HG03354 (cell line): Measurements from ENCODE around the gene NUMB.
"Not testable (repeated sequence)": the region's sequence is repeated elsewhere in the genome, so short reads cannot be mapped to it uniquely, and the experiment has no call there.

Experiments
- ATAC-seq: cut with Tn5 transposase; IDR thresholded peaks from one replicate; pipeline ENCODE4 v1.9.1; 2021; ENCODE audit warnings: mild to moderate bottlenecking; ENCODE audit not compliant: unreplicated experiment, poor library complexity, severe bottlenecking

The NUMB gene

DNA sequence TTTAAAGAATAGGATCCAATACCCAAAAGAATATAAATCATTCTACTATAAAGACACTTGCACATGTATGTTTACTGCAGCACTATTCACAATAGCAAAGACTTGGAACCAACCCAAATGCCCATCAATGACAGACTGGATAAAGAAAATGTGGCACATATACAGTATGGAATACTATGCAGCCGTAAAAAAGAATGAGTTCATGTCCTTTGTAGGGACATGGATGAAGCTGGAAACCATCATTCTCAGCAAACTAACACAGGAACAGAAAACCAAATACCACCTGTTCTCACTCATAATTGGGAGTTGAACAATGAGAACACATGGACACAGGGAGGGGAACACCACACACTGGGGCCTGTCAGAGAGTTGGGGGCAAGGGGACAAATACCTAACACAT is 149.1 kb downstream of the NUMB start:
- not testable (repeated sequence) for ATAC-seq

DNA sequence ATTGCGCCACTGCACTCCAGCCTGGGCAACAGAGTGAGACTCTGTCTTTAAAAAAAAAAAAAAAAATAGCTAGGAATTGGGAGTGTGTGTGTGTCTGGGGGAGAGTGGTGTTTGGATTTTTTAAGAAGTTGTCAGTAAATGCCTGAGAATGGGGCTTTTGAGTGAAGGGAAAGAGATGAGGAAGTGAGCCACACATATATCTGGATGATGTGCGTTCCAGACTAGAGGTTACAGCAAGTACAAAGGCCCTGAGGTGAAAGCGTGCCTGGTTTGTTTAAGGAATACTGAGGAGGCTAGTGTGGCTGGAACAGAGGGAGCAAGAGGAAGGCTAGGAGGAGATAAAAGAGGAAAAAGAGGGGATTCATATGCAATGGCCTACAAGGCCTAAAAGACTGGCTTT is 151.1 kb downstream of the NUMB start:
- ATAC-seq: no peak

GRCh38 chr14:73305499-73305898 is 152.8 kb downstream of the NUMB start:
- no peak for ATAC-seq

DNA sequence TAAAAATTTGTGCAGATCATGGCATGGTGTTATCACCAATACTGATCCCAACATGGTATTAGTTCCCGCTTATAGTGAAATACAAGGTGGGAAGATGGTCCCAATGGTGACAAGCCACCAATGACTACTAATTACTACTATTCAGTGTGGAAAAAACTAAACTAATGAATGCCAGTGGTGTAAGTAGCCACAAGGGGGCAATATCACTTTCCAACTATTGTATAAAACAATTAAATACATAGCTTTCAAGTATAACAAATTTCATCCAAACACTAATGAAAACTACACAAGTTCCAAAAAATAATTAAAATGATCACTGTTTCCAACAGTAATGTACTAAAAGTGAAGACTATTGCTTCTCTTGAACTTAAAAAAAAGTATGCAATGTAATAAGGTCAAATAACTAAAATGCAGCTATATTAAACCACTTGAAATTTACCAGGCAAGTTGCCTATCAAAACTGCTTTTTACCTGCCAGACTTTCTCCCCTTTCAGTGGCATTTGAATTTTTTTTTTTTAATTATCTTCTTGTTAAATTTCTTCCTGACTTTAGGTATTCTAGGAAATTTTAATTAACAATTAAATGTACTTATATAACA is 163.0 kb downstream of the NUMB start:
- no peak for ATAC-seq

- ATAC-seq: no peak
Measured at GRCh38 chr14:73293782-73294781, 164.3 kb downstream of the NUMB start.

GRCh38 chr14:73290279-73290678 is 168.1 kb downstream of the NUMB start:
- ATAC-seq: peak; percentile 78

- no peak for ATAC-seq
Measured at GRCh38 chr14:73289729-73290128, 168.6 kb downstream of the NUMB start.

DNA sequence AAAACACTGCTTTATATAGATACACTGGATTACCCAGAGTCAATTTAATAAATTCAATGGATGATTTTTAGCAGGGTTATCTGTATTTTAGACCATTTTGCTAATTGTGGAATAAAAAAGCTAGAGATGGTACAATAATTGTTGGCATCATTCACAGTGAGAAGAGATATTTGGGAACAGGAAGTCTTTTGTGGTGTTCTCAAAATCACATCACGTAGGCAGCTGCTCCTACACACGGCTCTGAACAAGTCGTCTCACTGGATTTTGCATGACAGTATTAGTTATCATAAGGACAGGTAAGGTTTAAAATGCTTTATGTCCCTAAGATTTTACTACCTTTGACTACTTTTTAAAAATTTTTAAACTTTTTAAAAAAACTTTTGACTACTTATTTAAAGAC is 169.0 kb downstream of the NUMB start:
- ATAC-seq: no peak

DNA sequence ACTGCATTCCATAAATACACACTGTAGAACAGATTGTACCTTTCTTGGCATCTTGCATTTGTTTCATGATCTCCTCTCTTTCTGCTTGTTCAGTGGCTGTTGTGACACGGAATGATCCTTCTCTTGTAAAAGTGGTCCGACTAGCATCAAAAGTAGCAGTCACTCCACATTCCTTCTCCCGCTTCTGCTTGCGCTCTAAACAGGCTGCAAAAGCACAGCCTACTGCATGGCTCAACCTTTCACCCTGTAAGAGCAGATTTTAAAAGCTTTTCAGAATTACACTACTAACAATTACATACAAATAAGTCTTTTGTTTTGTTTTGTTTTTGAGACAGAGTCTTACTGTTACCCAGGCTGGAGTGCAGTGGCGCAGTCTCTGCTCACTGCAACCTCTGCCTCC is 171.3 kb downstream of the NUMB start:
- no peak for ATAC-seq

DNA sequence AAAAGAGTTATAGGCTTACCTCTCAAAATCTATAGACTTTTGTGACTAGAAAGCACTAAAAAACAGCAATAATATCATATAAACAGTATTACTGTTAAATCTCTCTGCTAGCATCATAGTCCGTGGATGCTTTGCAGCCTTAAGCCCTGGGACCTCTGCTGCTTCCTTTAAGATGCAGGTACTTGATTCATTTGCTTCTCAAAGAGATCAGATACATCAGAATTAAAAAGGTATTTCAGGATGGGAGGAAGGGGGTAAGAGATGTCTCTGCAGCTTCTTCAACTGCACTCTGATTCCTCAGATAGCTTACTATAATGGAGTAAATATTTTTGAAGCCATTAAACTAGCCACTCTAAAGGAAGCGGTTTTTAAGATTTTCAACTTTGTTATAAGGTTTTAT is 171.7 kb downstream of the NUMB start:
- ATAC-seq: no peak

GRCh38 chr14:73285979-73286378 is 172.4 kb downstream of the NUMB start:
- ATAC-seq: no peak

DNA sequence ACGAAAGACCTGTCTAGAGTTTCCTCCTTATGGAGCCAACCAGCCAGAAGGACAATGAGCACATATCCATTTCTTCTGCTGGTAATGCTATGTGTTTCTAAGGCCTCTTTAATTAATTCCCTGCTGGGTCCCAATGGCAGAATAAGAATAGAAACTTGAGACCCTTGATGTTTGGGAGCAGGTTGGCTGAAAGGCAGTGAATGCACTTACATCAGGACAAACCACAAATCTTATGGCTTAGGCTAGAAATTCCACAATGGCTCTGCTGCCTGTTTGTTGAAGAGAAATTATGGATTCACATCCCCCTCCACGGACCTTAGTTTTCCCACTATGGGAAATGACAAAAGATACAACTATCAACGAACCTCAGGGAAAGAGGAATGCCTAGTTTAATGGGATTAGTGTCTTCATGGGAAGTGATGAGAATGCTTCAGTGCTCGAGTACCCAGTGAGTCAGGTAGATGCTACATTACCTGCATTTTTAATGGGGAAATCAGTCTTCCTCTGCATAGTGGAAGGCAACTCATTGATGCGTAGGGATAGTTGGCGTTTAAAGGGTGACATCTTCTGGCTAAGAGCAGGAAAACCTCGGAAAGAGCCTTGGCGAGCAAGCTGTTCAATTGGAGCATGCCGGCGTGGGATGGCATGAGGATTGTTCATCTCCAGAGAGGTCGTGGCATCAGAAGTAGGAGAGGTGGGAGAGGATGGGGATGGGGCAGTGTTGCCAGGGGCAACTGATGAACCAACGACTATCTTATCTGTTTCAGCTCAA is 174.6 kb downstream of the NUMB start:
- no peak for ATAC-seq

GRCh38 chr14:73280903-73281302 is 177.4 kb downstream of the NUMB start:
- no peak for ATAC-seq

- no peak for ATAC-seq
Measured at GRCh38 chr14:73277376-73277775, 181.0 kb downstream of the NUMB start.

- ATAC-seq: no peak
Measured at GRCh38 chr14:73276836-73277235, 181.5 kb downstream of the NUMB start.

- ATAC-seq: no peak
Measured at GRCh38 chr14:73273799-73274198, 184.5 kb downstream of the NUMB start.

- ATAC-seq: no peak
Measured at GRCh38 chr14:73272393-73272792, 186.0 kb downstream of the NUMB start.

GRCh38 chr14:73269729-73270531 is 188.4 kb downstream of the NUMB start:
- ATAC-seq: peak; percentile 73

- ATAC-seq: no peak
Measured at GRCh38 chr14:73267474-73267873, 190.9 kb downstream of the NUMB start.

GRCh38 chr14:73266317-73266716 is 192.0 kb downstream of the NUMB start:
- no peak for ATAC-seq
